LNCaP clone FGC (cell line): ENCODE results near the gene RABGAP1.

ENCODE experiments used
- DNase-seq: peaks from one replicate; pipeline ENCODE4 v3.0.0-alpha.2; 2011; ENCODE audit warnings: low read depth
- H3K4me3 ChIP-seq: 2 replicates; pipeline ENCODE4 v1.5.1; 2011; ENCODE audit warnings: mild to moderate bottlenecking, low read depth, low read length, control low read depth
- CTCF ChIP-seq: IDR thresholded peaks from 2 replicates; pipeline ENCODE4 v1.5.1; 2012; ENCODE audit warnings: mild to moderate bottlenecking; ENCODE audit not compliant: control insufficient read depth, insufficient read depth; ENCODE audit errors: extremely low read depth

The RABGAP1 gene

GRCh38 chr9:122912964-122913673 lies 27.7 kb upstream of the RABGAP1 start, which contains the start of gene ZBTB6:
Gene ZBTB6 (minus strand): TSS chr9:122913323. CDS start chr9:122912072, 1,251 bp downstream.
- peak within 1 kb of the TSS; percentile 92 for H3K4me3 ChIP-seq
- peak; percentile 5; the same call in 1 of the 2 replicates for TF ChIP-seq CTCF
- peak; percentile 75 for DNase-seq

- no peak overlapping the region for H3K4me3 ChIP-seq
- no peak for TF ChIP-seq CTCF
- DNase-seq = no peak
These were observed 22.5 kb upstream of the RABGAP1 start for GRCh38 chr9:122918310-122918709.

- no peak for TF ChIP-seq CTCF
- no peak for DNase-seq
- no peak overlapping the region for H3K4me3 ChIP-seq
These were observed 18.1 kb upstream of the RABGAP1 start for GRCh38 chr9:122922713-122923112.

GRCh38 chr9:122923947-122924346 lies 16.9 kb upstream of the RABGAP1 start:
- no peak for DNase-seq
- no peak overlapping the region for H3K4me3 ChIP-seq
- TF ChIP-seq CTCF = no peak

GRCh38 chr9:122929796-122930354 lies 10.9 kb upstream of the RABGAP1 start:
- DNase-seq = no peak
- H3K4me3 ChIP-seq = peak overlapping the region; percentile 76

GRCh38 chr9:122930541-122931225 lies 10.1 kb upstream of the RABGAP1 start:
- DNase-seq = no peak
- TF ChIP-seq CTCF = no peak
- H3K4me3 ChIP-seq = peak overlapping the region; percentile 76

More at GRCh38 chr9:122929796-122930354, 10.9 kb upstream of the RABGAP1 start:
- no peak for TF ChIP-seq CTCF
